ENCODE results near the gene EPS8.
"Not testable (repeated sequence)": the region's sequence is repeated elsewhere in the genome, so short reads cannot be mapped to it uniquely, and the experiment has no call there.

Gene EPS8

GRCh38 chr12:15776532-15776931 lies 12.7 kb downstream of the EPS8 start:
- Histone ChIP-seq H3K4me3 (ENCODE audit: low read length) (no peak overlapping the region), H3K27ac (ENCODE audit: low read length) (no peak overlapping the region), H3K36me3 (ENCODE audit: control insufficient read depth, low read depth, low read length) (no peaks in the 10 kb centered on the region), H3K27me3 (ENCODE audit: control insufficient read depth, insufficient read depth, low read length) (no peaks in the 10 kb centered on the region), H3K9me3 (ENCODE audit: control insufficient read depth, low read depth, low read length) (no peaks in the 10 kb centered on the region), H3K4me1 (ENCODE audit: control insufficient read depth, low read depth, low read length) (no peaks in the 10 kb centered on the region), H3K9ac (ENCODE audit: low read length) (no peak overlapping the region)

- Histone ChIP-seq H3K27me3 (ENCODE audit: control insufficient read depth, insufficient read depth, low read length) (no peaks in the 10 kb centered on the region), H3K9ac (ENCODE audit: low read length) (no peak overlapping the region), H3K4me3 (ENCODE audit: low read length) (no peak overlapping the region), H3K27ac (ENCODE audit: low read length) (no peak overlapping the region), H3K4me1 (ENCODE audit: control insufficient read depth, low read depth, low read length) (peaks cover 5% of the 10 kb centered on the region), H3K36me3 (ENCODE audit: control insufficient read depth, low read depth, low read length) (no peaks in the 10 kb centered on the region), H3K9me3 (ENCODE audit: control insufficient read depth, low read depth, low read length) (no peaks in the 10 kb centered on the region)
These were observed 14.4 kb downstream of the EPS8 start for GRCh38 chr12:15774819-15775218.

- no peaks in the 10 kb centered on the region for H3K27me3 ChIP-seq (ENCODE audit: control insufficient read depth, insufficient read depth, low read length)
- H3K36me3 ChIP-seq (ENCODE audit: control insufficient read depth, low read depth, low read length), result no peaks in the 10 kb centered on the region
- H3K4me1 ChIP-seq (ENCODE audit: control insufficient read depth, low read depth, low read length), result peaks cover 5% of the 10 kb centered on the region
- H3K9ac ChIP-seq (ENCODE audit: low read length), result no peak overlapping the region
- H3K4me3 ChIP-seq (ENCODE audit: low read length), result no peak overlapping the region
- no peaks in the 10 kb centered on the region for H3K9me3 ChIP-seq (ENCODE audit: control insufficient read depth, low read depth, low read length)
- H3K27ac ChIP-seq (ENCODE audit: low read length), result no peak overlapping the region
These were observed 16.7 kb downstream of the EPS8 start for GRCh38 chr12:15772405-15773018.

- Histone ChIP-seq H3K9ac (ENCODE audit: low read length) (no peak overlapping the region), H3K27ac (ENCODE audit: low read length) (no peak overlapping the region)
These were observed 18.6 kb downstream of the EPS8 start for GRCh38 chr12:15770581-15770980.

GRCh38 chr12:15770021-15770420 lies 19.2 kb downstream of the EPS8 start:
- H3K4me1 ChIP-seq (ENCODE audit: control insufficient read depth, low read depth, low read length), result peaks cover 7% of the 10 kb centered on the region
- no peaks in the 10 kb centered on the region for H3K27me3 ChIP-seq (ENCODE audit: control insufficient read depth, insufficient read depth, low read length)
- no peaks in the 10 kb centered on the region for H3K36me3 ChIP-seq (ENCODE audit: control insufficient read depth, low read depth, low read length)
- H3K4me3 ChIP-seq (ENCODE audit: low read length), result no peak overlapping the region
- no peak overlapping the region for H3K9ac ChIP-seq (ENCODE audit: low read length)
- no peak overlapping the region for H3K27ac ChIP-seq (ENCODE audit: low read length)
- no peaks in the 10 kb centered on the region for H3K9me3 ChIP-seq (ENCODE audit: control insufficient read depth, low read depth, low read length)

More at GRCh38 chr12:15770581-15770980, 18.6 kb downstream of the EPS8 start:
- no peaks in the 10 kb centered on the region for H3K36me3 ChIP-seq (ENCODE audit: control insufficient read depth, low read depth, low read length)
- H3K9me3 ChIP-seq (ENCODE audit: control insufficient read depth, low read depth, low read length), result no peaks in the 10 kb centered on the region
- H3K27me3 ChIP-seq (ENCODE audit: control insufficient read depth, insufficient read depth, low read length), result no peaks in the 10 kb centered on the region
- peaks cover 5% of the 10 kb centered on the region for H3K4me1 ChIP-seq (ENCODE audit: control insufficient read depth, low read depth, low read length)
- no peak overlapping the region for H3K4me3 ChIP-seq (ENCODE audit: low read length)

- no peaks in the 10 kb centered on the region for H3K36me3 ChIP-seq (ENCODE audit: control insufficient read depth, low read depth, low read length)
- no peaks in the 10 kb centered on the region for H3K27me3 ChIP-seq (ENCODE audit: control insufficient read depth, insufficient read depth, low read length)
- no peak overlapping the region for H3K27ac ChIP-seq (ENCODE audit: low read length)
- no peaks in the 10 kb centered on the region for H3K9me3 ChIP-seq (ENCODE audit: control insufficient read depth, low read depth, low read length)
- no peak overlapping the region for H3K9ac ChIP-seq (ENCODE audit: low read length)
- H3K4me3 ChIP-seq (ENCODE audit: low read length), result no peak overlapping the region
- H3K4me1 ChIP-seq (ENCODE audit: control insufficient read depth, low read depth, low read length), result peaks cover 9% of the 10 kb centered on the region
These were observed 19.6 kb downstream of the EPS8 start for GRCh38 chr12:15769586-15769985.

GRCh38 chr12:15767301-15767700 lies 21.9 kb downstream of the EPS8 start:
- no peaks in the 10 kb centered on the region for H3K27me3 ChIP-seq (ENCODE audit: control insufficient read depth, insufficient read depth, low read length)
- H3K9me3 ChIP-seq (ENCODE audit: control insufficient read depth, low read depth, low read length), result no peaks in the 10 kb centered on the region
- H3K27ac ChIP-seq (ENCODE audit: low read length), result no peak overlapping the region
- no peaks in the 10 kb centered on the region for H3K36me3 ChIP-seq (ENCODE audit: control insufficient read depth, low read depth, low read length)
- H3K9ac ChIP-seq (ENCODE audit: low read length), result no peak overlapping the region
- H3K4me1 ChIP-seq (ENCODE audit: control insufficient read depth, low read depth, low read length), result peaks cover 9% of the 10 kb centered on the region
- no peak overlapping the region for H3K4me3 ChIP-seq (ENCODE audit: low read length)

- H3K36me3 ChIP-seq (ENCODE audit: control insufficient read depth, low read depth, low read length), result no peaks in the 10 kb centered on the region
- H3K27ac ChIP-seq (ENCODE audit: low read length), result no peak overlapping the region
- no peak overlapping the region for H3K4me3 ChIP-seq (ENCODE audit: low read length)
- H3K4me1 ChIP-seq (ENCODE audit: control insufficient read depth, low read depth, low read length), result peaks cover 4% of the 10 kb centered on the region
- no peaks in the 10 kb centered on the region for H3K27me3 ChIP-seq (ENCODE audit: control insufficient read depth, insufficient read depth, low read length)
- H3K9ac ChIP-seq (ENCODE audit: low read length), result no peak overlapping the region
- no peaks in the 10 kb centered on the region for H3K9me3 ChIP-seq (ENCODE audit: control insufficient read depth, low read depth, low read length)
These were observed 25.9 kb downstream of the EPS8 start for GRCh38 chr12:15763328-15763727.

- H3K27ac ChIP-seq (ENCODE audit: low read length); H3K9ac ChIP-seq (ENCODE audit: low read length); H3K4me1 ChIP-seq (ENCODE audit: control insufficient read depth, low read depth, low read length); H3K9me3 ChIP-seq (ENCODE audit: control insufficient read depth, low read depth, low read length); H3K27me3 ChIP-seq (ENCODE audit: control insufficient read depth, insufficient read depth, low read length); H3K4me3 ChIP-seq (ENCODE audit: low read length); H3K36me3 ChIP-seq (ENCODE audit: control insufficient read depth, low read depth, low read length): not testable (repeated sequence)
These were observed 27.0 kb downstream of the EPS8 start for GRCh38 chr12:15762162-15762561.

- H3K36me3 ChIP-seq (ENCODE audit: control insufficient read depth, low read depth, low read length), result no peaks in the 10 kb centered on the region
- H3K4me3 ChIP-seq (ENCODE audit: low read length), result no peak overlapping the region
- no peak overlapping the region for H3K9ac ChIP-seq (ENCODE audit: low read length)
- H3K27me3 ChIP-seq (ENCODE audit: control insufficient read depth, insufficient read depth, low read length), result no peaks in the 10 kb centered on the region
- no peak overlapping the region for H3K27ac ChIP-seq (ENCODE audit: low read length)
- no peaks in the 10 kb centered on the region for H3K9me3 ChIP-seq (ENCODE audit: control insufficient read depth, low read depth, low read length)
- no peaks in the 10 kb centered on the region for H3K4me1 ChIP-seq (ENCODE audit: control insufficient read depth, low read depth, low read length)
These were observed 31.5 kb downstream of the EPS8 start for GRCh38 chr12:15757553-15758255.

GRCh38 chr12:15756822-15757221 lies 32.4 kb downstream of the EPS8 start:
- no peaks in the 10 kb centered on the region for H3K9me3 ChIP-seq (ENCODE audit: control insufficient read depth, low read depth, low read length)
- no peaks in the 10 kb centered on the region for H3K27me3 ChIP-seq (ENCODE audit: control insufficient read depth, insufficient read depth, low read length)
- no peak overlapping the region for H3K9ac ChIP-seq (ENCODE audit: low read length)
- no peaks in the 10 kb centered on the region for H3K36me3 ChIP-seq (ENCODE audit: control insufficient read depth, low read depth, low read length)
- H3K4me1 ChIP-seq (ENCODE audit: control insufficient read depth, low read depth, low read length), result no peaks in the 10 kb centered on the region
- no peak overlapping the region for H3K4me3 ChIP-seq (ENCODE audit: low read length)
- no peak overlapping the region for H3K27ac ChIP-seq (ENCODE audit: low read length)

GRCh38 chr12:15754233-15754632 lies 35.0 kb downstream of the EPS8 start:
- no peaks in the 10 kb centered on the region for H3K36me3 ChIP-seq (ENCODE audit: control insufficient read depth, low read depth, low read length)
- no peaks in the 10 kb centered on the region for H3K9me3 ChIP-seq (ENCODE audit: control insufficient read depth, low read depth, low read length)
- H3K27me3 ChIP-seq (ENCODE audit: control insufficient read depth, insufficient read depth, low read length), result no peaks in the 10 kb centered on the region
- no peaks in the 10 kb centered on the region for H3K4me1 ChIP-seq (ENCODE audit: control insufficient read depth, low read depth, low read length)
- no peak overlapping the region for H3K9ac ChIP-seq (ENCODE audit: low read length)
- H3K4me3 ChIP-seq (ENCODE audit: low read length), result no peak overlapping the region
- no peak overlapping the region for H3K27ac ChIP-seq (ENCODE audit: low read length)
